ENCODE measurements around the gene TBC1D2B. TPM values are rescaled to one million over a fixed set of nuclear protein-coding genes. Genes with fewer than 3 reads are reported as not detected.

TBC1D2B gene
- total and polyA plus RNA-seq, 2 of the 4 experiments (the other 2 are of a cell fraction): 17.7 to 28.3 TPM

- no peak for ATAC-seq (ENCODE audit: low read depth)
- no peak overlapping the region for H2AK5ac ChIP-seq (ENCODE audit: low read depth, low read length)
- dilution Hi-C loops (cut with HindIII; ENCODE audit: low sequenced_read_pairs, unreplicated experiment): no loop called here
- peaks cover 11% of the 10 kb centered on the region for H3K4me1 ChIP-seq (ENCODE audit: control insufficient read depth, insufficient read depth, low read length)
- H4K5ac ChIP-seq (ENCODE audit: low read depth, low read length): no peak overlapping the region
- in situ Hi-C loops (cut with MboI; ENCODE audit: low sequenced_read_pairs): no loop called here
- no peak for TF ChIP-seq POLR2A (IDR thresholded peaks at IDR 0.05; ENCODE audit: low read depth, low read length)
- TF ChIP-seq RCOR1 (IDR thresholded peaks at IDR 0.05; ENCODE audit: insufficient replicate concordance, low read length): no peak
- no peak for TF ChIP-seq SMC3 (IDR thresholded peaks at IDR 0.05; ENCODE audit: low read depth, low read length)
- no peak for TF ChIP-seq MXI1 (IDR thresholded peaks at IDR 0.05; ENCODE audit: borderline replicate concordance, low read depth, low read length)
- TF ChIP-seq BHLHE40 (IDR thresholded peaks at IDR 0.05; ENCODE audit: low read depth, low read length): no peak
- no peak for TF ChIP-seq USF2 (IDR thresholded peaks at IDR 0.05; ENCODE audit: low read depth, low read length)
- TF ChIP-seq RFX5 (IDR thresholded peaks at IDR 0.05; ENCODE audit: low read depth, low read length): no peak
- TF ChIP-seq FOS (IDR thresholded peaks at IDR 0.05; ENCODE audit: low read depth, low read length): no peak
- no peak for TF ChIP-seq MAFK (IDR thresholded peaks at IDR 0.05; ENCODE audit: low read depth, low read length)
- TF ChIP-seq CHD1 (IDR thresholded peaks at IDR 0.05; ENCODE audit: low read depth, low read length): no peak
- no peak for TF ChIP-seq ELK1 (IDR thresholded peaks at IDR 0.05; ENCODE audit: borderline replicate concordance, low read depth, low read length)
- no peak for TF ChIP-seq RAD21 (IDR thresholded peaks at IDR 0.05; ENCODE audit: low read length)
- no peak for TF ChIP-seq CTCF (conservative IDR thresholded peaks at IDR 0.05; ENCODE audit: low read depth, low read length)
- TF ChIP-seq MAZ (IDR thresholded peaks at IDR 0.05; ENCODE audit: borderline replicate concordance, low read depth, low read length): no peak
- no peak for TF ChIP-seq NFE2L2 (IDR thresholded peaks at IDR 0.05; ENCODE audit: low read depth, low read length)
- TF ChIP-seq CEBPB (IDR thresholded peaks at IDR 0.05; ENCODE audit: low read depth, low read length): no peak
- H3K56ac ChIP-seq (ENCODE audit: extremely low read depth, insufficient read depth, low read length): no peak overlapping the region
- no peak overlapping the region for H2AFZ ChIP-seq (replicated peaks; ENCODE audit: low read length, poor library complexity)
- intact Hi-C loops (cut with micrococcal nuclease): no loop called here
- no peak overlapping the region for H3K4me3 ChIP-seq (ENCODE audit: insufficient read depth, low read depth, low read length)
- no peak overlapping the region for H4K8ac ChIP-seq (ENCODE audit: low read depth in 2 of 2, low read length in 2 of 2)
- peaks cover 20% of the 10 kb centered on the region for H3K27me3 ChIP-seq (ENCODE audit: control insufficient read depth, insufficient read depth, low read length)
- H3K18ac ChIP-seq (ENCODE audit: low read depth, low read length): no peak overlapping the region
- H3K4me2 ChIP-seq (ENCODE audit: low read depth, low read length): no peak overlapping the region
- BruUV-seq (replicated peaks): no TSS peak
- no peak overlapping the region for H3K27ac ChIP-seq (ENCODE audit: insufficient read depth, low read length)
- H2AK9ac ChIP-seq (replicated peaks; ENCODE audit: low read depth, low read length, poor library complexity): no peak overlapping the region
- H4K20me1 ChIP-seq (ENCODE audit: insufficient read depth, low read length): no peaks in the 10 kb centered on the region; the same call in 1 of the 2 replicates
- H3K14ac ChIP-seq (replicated peaks; ENCODE audit: low read depth, low read length): no peak overlapping the region
- H3K79me1 ChIP-seq (ENCODE audit: low read depth in 1 of 2, low read length in 2 of 2): peaks cover 0 to 5% of the 10 kb centered on the region in 2 experiments; a peak in 1 of 4 replicates
- H4K91ac ChIP-seq (ENCODE audit: insufficient read depth, low read depth, low read length): no peak overlapping the region
- no peak overlapping the region for H3K4ac ChIP-seq (ENCODE audit: low read depth, low read length)
- no peaks in the 10 kb centered on the region for H3K9me3 ChIP-seq (ENCODE audit: control insufficient read depth, insufficient read depth, low read length)
- H2BK5ac ChIP-seq (ENCODE audit: low read depth, low read length, poor library complexity, severe bottlenecking): no peak overlapping the region
- WGBS, 2 experiments (ENCODE audit: extremely low coverage in 2 of 2, insufficient read length in 1 of 2): no CpG with 5 or more reads among the region's 18 CpGs
- H2BK120ac ChIP-seq (ENCODE audit: low read depth, low read length): no peak overlapping the region
- ChIA-PET CTCF (no interaction called here), POLR2A (ENCODE audit: unreplicated experiment) (no interaction called here)
- DNase-seq: no peak
- H3K9ac ChIP-seq (ENCODE audit: low read depth, low read length): no peak overlapping the region
- H2BK15ac ChIP-seq (ENCODE audit: low read depth, low read length): no peak overlapping the region
- H3K36me3 ChIP-seq (ENCODE audit: control insufficient read depth, insufficient read depth, low read length): no peaks in the 10 kb centered on the region
- no peak overlapping the region for H3K23ac ChIP-seq (ENCODE audit: low read depth, low read length)
- H3K9me1 ChIP-seq (ENCODE audit: insufficient read depth, low read length): peaks cover 5% of the 10 kb centered on the region; the same call in 1 of the 2 replicates
- no peak overlapping the region for H2BK20ac ChIP-seq (ENCODE audit: low read depth, low read length)
Observed at GRCh38 chr15:77985931-77986480, 91.5 kb downstream of the TBC1D2B start.

All from IMR-90 (cell line).